ENCODE data around the gene LAMB2. TPM values are rescaled to one million over a fixed set of nuclear protein-coding genes. Genes with fewer than 3 reads are reported as not detected.

LAMB2 gene
- total RNA-seq, 4 donors from 2014 or later: 578 to 980 (median 645) TPM

DNA sequence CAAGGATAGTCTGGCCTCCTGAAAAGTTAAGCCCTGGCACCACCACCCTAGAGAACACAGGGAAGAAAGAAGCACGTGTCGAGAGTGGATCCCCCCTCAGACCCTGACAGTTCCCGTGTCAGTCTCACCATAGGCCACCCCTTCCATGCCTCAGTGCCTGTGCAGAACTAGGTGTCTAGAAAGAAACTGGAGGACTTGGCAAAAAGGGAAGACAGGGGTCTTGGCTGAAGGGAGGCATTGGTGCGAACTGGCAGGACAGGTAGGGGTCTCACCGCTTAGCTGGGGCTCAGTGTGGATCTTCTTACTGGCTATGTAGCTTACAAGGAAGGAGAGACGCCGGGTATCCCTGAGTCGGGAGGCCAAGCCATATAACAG lies 28.8 kb downstream of the LAMB2 start:
- no peaks in the 10 kb centered on the region for H3K9me3 ChIP-seq
- ATAC-seq: no peak
- H3K27ac ChIP-seq: peak overlapping the region; percentile 49 to 88 (median 87)
- H3K27me3 ChIP-seq: no peaks in the 10 kb centered on the region
- H3K4me1 ChIP-seq: peaks cover 0 to 33% (median 16%) of the 10 kb centered on the region in 3 donors
- TF ChIP-seq EP300 (IDR thresholded peaks at IDR 0.05) (no peak), POLR2A (IDR thresholded peaks at IDR 0.05) (no peak), POLR2AphosphoS5 (IDR thresholded peaks at IDR 0.05) (no peak)
- TF ChIP-seq, protein P1, sequence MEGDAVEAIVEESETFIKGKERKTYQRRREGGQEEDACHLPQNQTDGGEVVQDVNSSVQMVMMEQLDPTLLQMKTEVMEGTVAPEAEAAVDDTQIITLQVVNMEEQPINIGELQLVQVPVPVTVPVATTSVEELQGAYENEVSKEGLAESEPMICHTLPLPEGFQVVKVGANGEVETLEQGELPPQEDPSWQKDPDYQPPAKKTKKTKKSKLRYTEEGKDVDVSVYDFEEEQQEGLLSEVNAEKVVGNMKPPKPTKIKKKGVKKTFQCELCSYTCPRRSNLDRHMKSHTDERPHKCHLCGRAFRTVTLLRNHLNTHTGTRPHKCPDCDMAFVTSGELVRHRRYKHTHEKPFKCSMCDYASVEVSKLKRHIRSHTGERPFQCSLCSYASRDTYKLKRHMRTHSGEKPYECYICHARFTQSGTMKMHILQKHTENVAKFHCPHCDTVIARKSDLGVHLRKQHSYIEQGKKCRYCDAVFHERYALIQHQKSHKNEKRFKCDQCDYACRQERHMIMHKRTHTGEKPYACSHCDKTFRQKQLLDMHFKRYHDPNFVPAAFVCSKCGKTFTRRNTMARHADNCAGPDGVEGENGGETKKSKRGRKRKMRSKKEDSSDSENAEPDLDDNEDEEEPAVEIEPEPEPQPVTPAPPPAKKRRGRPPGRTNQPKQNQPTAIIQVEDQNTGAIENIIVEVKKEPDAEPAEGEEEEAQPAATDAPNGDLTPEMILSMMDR (IDR thresholded peaks at IDR 0.05): no peak
- 0% methylated on average over 5 to 6 of the region's 8 CpGs for WGBS, 2 donors (ENCODE audit: low coverage in 1 of 2)
- H3K4me3 ChIP-seq: peak overlapping the region; percentile 56 to 94
- H3K36me3 ChIP-seq: peaks cover 0 to 72% of the 10 kb centered on the region in 2 donors

DNA sequence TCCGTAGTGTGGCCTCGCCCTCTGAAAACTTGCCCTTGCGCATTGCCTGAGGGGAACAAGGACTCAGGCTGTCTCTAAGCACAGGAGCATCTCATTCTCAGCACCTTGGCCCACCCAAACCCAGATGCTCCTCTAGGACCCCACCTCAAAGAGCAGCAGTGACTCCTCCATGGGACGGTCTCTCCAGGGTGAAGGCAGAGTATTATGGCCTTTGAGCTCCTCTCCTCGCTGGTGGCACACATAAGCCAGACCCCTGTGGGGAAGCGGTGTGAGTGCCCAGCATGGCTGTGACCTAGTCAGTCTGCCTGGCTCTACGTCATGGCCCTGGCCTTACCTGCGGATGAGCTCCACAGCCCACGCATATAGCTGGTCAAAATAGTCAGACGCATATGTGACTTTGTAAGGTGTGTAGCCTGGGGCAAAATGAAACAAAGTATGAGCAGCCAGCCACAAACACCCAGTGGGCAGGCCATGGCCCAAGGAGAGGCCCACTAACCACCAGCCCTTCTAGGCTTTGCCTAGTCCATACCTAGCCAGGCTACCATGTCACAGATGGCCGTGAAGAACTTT lies 32.7 kb downstream of the LAMB2 start:
- peaks cover 0 to 24% (median 11%) of the 10 kb centered on the region in 3 donors for H3K4me1 ChIP-seq
- TF ChIP-seq POLR2A (IDR thresholded peaks at IDR 0.05) (no peak), EP300 (IDR thresholded peaks at IDR 0.05) (no peak), POLR2AphosphoS5 (IDR thresholded peaks at IDR 0.05) (no peak)
- TF ChIP-seq, protein P1 (IDR thresholded peaks at IDR 0.05): no peak
- H3K27ac ChIP-seq: no peak overlapping the region
- no peaks in the 10 kb centered on the region for H3K27me3 ChIP-seq
- no peak for ATAC-seq
- no peak overlapping the region for H3K4me3 ChIP-seq
- WGBS, 2 donors (ENCODE audit: low coverage in 1 of 2): 76 to 92% methylated on average over 3 to 5 of the region's 11 CpGs
- H3K9me3 ChIP-seq: no peaks in the 10 kb centered on the region
- H3K36me3 ChIP-seq: peaks cover 0 to 78% of the 10 kb centered on the region in 2 donors

DNA sequence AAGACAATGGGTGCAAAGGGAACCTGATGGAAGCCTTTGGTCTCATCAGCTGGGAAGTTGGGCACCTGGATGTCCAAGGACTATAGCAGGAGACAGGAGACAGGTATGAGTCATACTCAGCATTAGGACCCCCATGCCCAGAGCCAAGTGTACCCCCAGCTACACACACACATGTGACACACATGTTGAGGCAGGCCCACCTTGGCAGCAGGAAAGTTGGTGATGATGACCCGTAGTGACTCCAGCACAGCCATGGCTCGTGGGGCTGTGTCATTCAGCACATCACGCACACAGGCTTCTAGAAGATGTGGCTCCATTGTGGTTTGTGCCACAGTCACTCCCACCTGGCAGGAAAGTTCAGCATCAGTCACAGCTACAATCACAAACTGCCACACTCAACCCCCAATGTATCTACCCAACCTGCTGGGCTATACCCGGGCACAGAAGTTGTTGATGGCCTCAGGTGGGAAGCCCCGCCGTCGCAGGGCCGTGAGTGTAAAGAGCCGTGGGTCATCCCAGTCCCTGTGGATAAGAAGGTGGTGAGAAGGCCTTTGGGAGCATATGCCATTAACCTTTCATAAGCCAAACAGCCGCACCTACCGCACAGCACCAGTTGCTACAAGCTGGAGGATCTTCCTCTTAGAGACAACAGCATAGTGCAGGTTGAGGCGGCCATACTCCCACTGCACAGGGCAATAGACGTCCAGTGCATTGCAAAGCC lies 33.8 kb downstream of the LAMB2 start:
- H3K27me3 ChIP-seq: no peaks in the 10 kb centered on the region
- H3K36me3 ChIP-seq: peaks cover 0 to 78% of the 10 kb centered on the region in 2 donors
- no peak overlapping the region for H3K4me3 ChIP-seq
- WGBS, 2 donors (ENCODE audit: low coverage in 1 of 2): 33 to 74% methylated on average over 1 to 8 of the region's 13 CpGs
- no peak overlapping the region for H3K27ac ChIP-seq
- H3K4me1 ChIP-seq: peaks cover 0 to 24% (median 16%) of the 10 kb centered on the region in 3 donors
- ATAC-seq: no peak
- TF ChIP-seq, protein P1 (IDR thresholded peaks at IDR 0.05): no peak
- TF ChIP-seq POLR2A (IDR thresholded peaks at IDR 0.05) (no peak), EP300 (IDR thresholded peaks at IDR 0.05) (no peak), POLR2AphosphoS5 (IDR thresholded peaks at IDR 0.05) (no peak)
- no peaks in the 10 kb centered on the region for H3K9me3 ChIP-seq

DNA sequence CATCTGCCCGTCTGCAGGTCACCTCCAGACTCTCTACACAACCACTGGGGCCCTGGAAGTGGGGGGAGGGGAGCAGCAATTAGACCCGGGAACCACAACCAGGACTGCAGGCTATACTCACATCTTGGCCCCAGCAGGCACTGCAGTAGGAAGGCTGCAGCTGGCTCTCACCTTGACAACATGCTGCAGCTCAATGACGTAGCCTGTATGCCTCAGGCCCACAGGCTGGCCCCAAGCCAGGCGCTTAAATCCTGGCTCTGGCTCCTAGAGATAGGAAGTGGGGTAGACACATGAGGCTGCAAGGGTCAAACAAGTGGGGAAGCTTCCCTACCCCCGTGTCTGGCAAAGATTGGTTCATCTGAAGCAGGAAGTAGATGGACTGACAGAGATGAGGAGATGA lies 34.4 kb downstream of the LAMB2 start:
- no peak overlapping the region for H3K4me3 ChIP-seq
- no peaks in the 10 kb centered on the region for H3K9me3 ChIP-seq
- WGBS, 2 donors (ENCODE audit: low coverage in 1 of 2): 60% methylated on average over 1 to 2 of the region's 5 CpGs
- H3K27ac ChIP-seq: no peak overlapping the region
- no peaks in the 10 kb centered on the region for H3K27me3 ChIP-seq
- H3K36me3 ChIP-seq: peaks cover 0 to 78% of the 10 kb centered on the region in 2 donors
- TF ChIP-seq POLR2AphosphoS5 (IDR thresholded peaks at IDR 0.05) (no peak), EP300 (IDR thresholded peaks at IDR 0.05) (no peak)
- H3K4me1 ChIP-seq: peaks cover 0 to 17% (median 10%) of the 10 kb centered on the region in 3 donors
- ATAC-seq: no peak

DNA sequence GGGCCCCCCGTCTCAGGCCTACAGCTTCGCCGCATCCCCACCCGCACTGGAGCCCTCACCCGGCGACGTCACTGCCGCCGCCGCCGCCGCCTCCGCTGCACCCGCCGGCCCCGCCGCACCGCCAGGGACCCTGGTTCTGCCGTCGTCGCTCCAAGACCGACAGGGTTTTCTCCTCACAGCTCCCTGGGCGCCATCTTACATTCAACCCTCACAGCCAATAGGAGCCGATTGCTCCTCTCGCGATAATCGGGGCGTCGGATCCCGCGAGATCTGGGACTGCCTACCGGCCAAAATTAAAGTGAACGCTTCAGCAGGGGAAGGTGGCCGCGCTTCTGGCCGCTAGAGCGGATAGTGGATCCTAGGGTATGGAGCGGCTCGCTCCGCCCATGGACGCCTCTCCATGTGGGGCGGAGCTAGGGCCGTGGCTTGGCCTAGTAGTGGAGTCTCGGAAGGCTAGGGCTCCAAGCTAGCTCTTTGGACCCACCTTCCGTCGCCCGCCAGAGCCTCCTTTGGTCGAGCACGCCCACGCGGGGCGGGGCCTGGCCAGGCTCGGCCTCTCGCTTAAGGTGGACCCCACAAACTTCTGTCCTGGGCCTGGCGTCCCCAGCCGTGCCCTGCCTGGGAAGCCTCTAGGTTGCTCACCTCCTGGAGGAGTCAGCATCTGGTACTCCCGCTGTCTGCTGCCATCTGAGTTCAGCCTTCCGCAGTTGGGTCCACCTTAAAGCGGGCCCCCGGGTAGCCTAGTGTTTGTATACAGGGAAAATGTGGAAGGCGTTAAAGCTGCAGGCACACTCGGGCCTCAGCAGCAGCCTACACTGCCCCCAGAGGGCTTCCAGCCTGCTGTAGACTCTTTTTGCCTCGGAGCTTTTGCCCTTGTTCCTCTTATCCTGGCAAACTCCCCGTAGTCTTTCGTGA lies 38.7 kb downstream of the LAMB2 start, which contains the start of gene QRICH1:
Gene QRICH1, minus strand, starts transcription at position 219 of the 915 bp plus-strand sequence. CDS start 17,054 bp downstream, outside the sequence.
- 2% methylated on average over 8 of the region's 65 CpGs; no CpG with 5 or more reads in 1 of the 2 donors for WGBS, 2 donors (ENCODE audit: low coverage in 1 of 2)
- ATAC-seq: peak; percentile 94
- H3K4me3 ChIP-seq: peak within 1 kb of the TSS; percentile 82 to 98
- peak within 1 kb of the TSS; percentile 93 to 98 (median 96) for H3K27ac ChIP-seq
- H3K27me3 ChIP-seq: no peaks in the 10 kb centered on the region
- peaks cover 0 to 48% (median 19%) of the 10 kb centered on the region in 3 donors for H3K4me1 ChIP-seq
- peak; percentile 62 to 72 for TF ChIP-seq POLR2A (IDR thresholded peaks at IDR 0.05)
- no peak for TF ChIP-seq EP300 (IDR thresholded peaks at IDR 0.05)
- TF ChIP-seq, protein P1 (IDR thresholded peaks at IDR 0.05): peak in 3 of 4 experiments; percentile 52 to 66 (median 53)
- peak; percentile 43 for TF ChIP-seq POLR2AphosphoS5 (IDR thresholded peaks at IDR 0.05)
- H3K9me3 ChIP-seq: no peaks in the 10 kb centered on the region
- H3K36me3 ChIP-seq: peaks cover 0 to 39% of the 10 kb centered on the region in 2 donors
